ENCODE results near the gene CASP7. TPM values are rescaled to one million over a fixed set of nuclear protein-coding genes. Genes with fewer than 3 reads are reported as not detected.

Gene CASP7
- total RNA-seq = 100 to 1,000 TPM in 2 of 4 donors, 10 to 100 TPM in 2; 34.0 to 233 (median 101) TPM

DNA sequence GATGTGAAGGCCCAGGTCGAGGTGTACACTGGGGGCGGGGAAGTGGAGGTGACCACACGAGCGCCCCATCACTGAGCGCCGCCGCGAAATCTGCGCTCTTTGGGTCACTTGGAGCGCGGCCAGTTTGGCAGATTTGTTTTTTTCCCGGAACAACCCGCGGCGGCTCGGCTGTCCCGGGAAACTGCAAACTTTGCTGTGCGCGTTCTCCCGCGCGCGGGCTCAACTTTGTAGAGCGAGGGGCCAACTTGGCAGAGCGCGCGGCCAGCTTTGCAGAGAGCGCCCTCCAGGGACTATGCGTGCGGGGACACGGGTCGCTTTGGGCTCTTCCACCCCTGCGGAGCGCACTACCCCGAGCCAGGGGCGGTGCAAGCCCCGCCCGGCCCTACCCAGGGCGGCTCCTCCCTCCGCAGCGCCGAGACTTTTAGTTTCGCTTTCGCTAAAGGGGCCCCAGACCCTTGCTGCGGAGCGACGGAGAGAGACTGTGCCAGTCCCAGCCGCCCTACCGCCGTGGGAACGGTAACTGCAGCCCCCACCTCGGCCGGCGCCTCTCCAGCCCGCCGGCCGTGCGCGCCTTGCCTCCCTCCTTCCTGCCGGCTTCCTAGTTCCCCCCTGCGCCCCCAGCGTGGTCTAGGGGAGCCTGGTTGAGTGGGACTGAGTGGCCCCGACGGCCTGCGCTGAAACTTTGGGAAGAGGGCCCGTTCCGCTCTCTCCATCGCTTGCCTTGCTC, at the start of gene CASP7:
Gene CASP7 (plus strand): TSS at position 450 of the 727 bp plus-strand sequence. CDS start 17,582 bp downstream, outside the sequence.
- H3K27ac ChIP-seq = peak within 1 kb of the TSS; percentile 96 to 100 (median 98)
- peak within 1 kb of the TSS; percentile 77 to 95 (median 92) for H3K4me3 ChIP-seq
- H3K9me3 ChIP-seq = peaks cover 0 to 4% of the 10 kb centered on the region in 2 donors
- peaks cover 3 to 23% (median 15%) of the 10 kb centered on the region in 4 donors for H3K4me1 ChIP-seq
- in situ Hi-C loops (cut with MboI; ENCODE audit: low pct_ligation_motif_present in 1 of 4, low pct_unique_long_range_greater_than_20kb in 1 of 4, low sequenced_read_pairs in 3 of 4) = no loop called here
- peak; percentile 73 to 83 (median 82) for TF ChIP-seq POLR2AphosphoS5 (IDR thresholded peaks at IDR 0.05)
- peak; percentile 51 for TF ChIP-seq POLR2A (IDR thresholded peaks at IDR 0.05)
- TF ChIP-seq EP300 (IDR thresholded peaks at IDR 0.05; ENCODE audit: low read depth) = peak; percentile 2
- TF ChIP-seq, protein P1, sequence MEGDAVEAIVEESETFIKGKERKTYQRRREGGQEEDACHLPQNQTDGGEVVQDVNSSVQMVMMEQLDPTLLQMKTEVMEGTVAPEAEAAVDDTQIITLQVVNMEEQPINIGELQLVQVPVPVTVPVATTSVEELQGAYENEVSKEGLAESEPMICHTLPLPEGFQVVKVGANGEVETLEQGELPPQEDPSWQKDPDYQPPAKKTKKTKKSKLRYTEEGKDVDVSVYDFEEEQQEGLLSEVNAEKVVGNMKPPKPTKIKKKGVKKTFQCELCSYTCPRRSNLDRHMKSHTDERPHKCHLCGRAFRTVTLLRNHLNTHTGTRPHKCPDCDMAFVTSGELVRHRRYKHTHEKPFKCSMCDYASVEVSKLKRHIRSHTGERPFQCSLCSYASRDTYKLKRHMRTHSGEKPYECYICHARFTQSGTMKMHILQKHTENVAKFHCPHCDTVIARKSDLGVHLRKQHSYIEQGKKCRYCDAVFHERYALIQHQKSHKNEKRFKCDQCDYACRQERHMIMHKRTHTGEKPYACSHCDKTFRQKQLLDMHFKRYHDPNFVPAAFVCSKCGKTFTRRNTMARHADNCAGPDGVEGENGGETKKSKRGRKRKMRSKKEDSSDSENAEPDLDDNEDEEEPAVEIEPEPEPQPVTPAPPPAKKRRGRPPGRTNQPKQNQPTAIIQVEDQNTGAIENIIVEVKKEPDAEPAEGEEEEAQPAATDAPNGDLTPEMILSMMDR (IDR thresholded peaks at IDR 0.05) = no peak
- intact Hi-C loops (cut with DNase I; ENCODE audit: low total_unique reads) = no loop called here
- peak; percentile 90 for DNase-seq
- H3K27me3 ChIP-seq = no peaks in the 10 kb centered on the region
- WGBS, 2 donors (ENCODE audit: low coverage in 1 of 2) = 0 to 1% methylated on average over 2 to 49 of the region's 68 CpGs
- H3K36me3 ChIP-seq = no peaks in the 10 kb centered on the region

DNA sequence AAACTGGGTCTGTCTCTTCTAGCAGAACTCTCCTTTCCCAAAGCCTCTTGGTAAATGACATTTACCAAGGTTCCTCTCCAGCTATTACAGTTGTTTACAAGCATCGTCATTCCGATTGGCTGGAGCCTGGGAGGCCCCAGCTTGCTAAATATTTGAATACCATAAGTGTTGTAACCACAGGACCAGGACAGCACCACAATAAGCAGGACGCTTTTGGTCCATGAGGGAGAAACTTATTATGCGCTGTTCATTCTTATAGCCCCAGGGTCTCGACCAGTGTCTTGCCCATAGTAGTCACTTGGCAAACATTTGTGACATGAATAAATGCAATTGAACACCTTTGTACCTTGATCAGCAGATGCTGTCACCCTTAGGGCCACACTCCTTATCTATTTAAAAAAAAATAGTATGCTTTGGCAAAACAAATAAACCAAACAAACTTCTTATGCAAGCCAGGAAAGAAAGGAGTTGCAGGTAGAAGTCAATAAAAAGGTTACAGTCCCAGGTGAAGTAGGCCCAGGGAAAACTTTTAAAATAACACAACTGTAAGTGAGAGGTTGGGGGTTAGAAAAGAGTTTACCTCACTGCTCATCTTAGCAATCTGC, 48.7 kb upstream of the CASP7 start:
- H3K4me3 ChIP-seq = no peak overlapping the region
- peaks cover 0 to 44% (median 19%) of the 10 kb centered on the region in 4 donors for H3K4me1 ChIP-seq
- WGBS, 2 donors (ENCODE audit: low coverage in 1 of 2) = 57 to 58% methylated on average over 2 to 5 of the region's 5 CpGs
- in situ Hi-C loops (cut with MboI; ENCODE audit: low pct_ligation_motif_present in 1 of 4, low pct_unique_long_range_greater_than_20kb in 1 of 4, low sequenced_read_pairs in 3 of 4) = no loop called here
- no peak overlapping the region for H3K27ac ChIP-seq
- intact Hi-C loops (cut with DNase I; ENCODE audit: low total_unique reads) = no loop called here
- TF ChIP-seq EP300 (IDR thresholded peaks at IDR 0.05; ENCODE audit: low read depth) = no peak
- no peak for TF ChIP-seq POLR2AphosphoS5 (IDR thresholded peaks at IDR 0.05)
- TF ChIP-seq POLR2A (IDR thresholded peaks at IDR 0.05) = no peak
- TF ChIP-seq, protein P1 (IDR thresholded peaks at IDR 0.05) = no peak
- H3K9me3 ChIP-seq = no peaks in the 10 kb centered on the region
- H3K27me3 ChIP-seq = no peaks in the 10 kb centered on the region
- no peak for DNase-seq
- no peaks in the 10 kb centered on the region for H3K36me3 ChIP-seq

DNA sequence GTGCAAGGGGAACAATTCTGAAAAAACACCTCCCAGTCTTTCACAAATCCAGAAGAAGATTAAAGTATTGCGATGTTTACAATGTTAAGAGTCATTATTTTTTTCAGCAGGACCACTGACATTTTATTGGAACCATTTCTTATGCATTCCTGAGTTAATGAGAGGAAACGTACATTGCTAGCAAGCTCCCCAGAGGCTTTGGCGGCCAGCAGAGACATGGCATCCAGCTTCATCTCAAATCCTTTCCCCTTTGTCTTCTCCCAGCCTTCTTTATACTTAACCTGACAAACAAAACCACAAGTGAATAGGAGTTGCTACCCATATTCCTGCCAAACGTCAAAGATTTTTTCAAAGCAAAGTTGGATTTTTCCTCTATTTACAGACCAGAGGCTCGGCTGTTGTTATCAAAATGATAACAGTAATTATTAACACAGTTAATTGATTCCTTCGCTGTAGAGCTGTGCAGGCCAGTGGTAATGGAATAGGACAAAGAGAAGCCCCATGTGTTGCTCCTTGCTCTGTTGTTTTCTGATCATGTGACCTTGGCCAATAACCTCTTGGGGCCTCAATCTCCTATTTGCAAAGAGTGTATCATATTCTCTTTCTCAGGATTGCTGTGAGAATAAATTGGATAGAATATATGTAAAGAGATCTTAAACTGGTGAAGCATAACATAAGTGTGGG, 47.9 kb upstream of the CASP7 start:
- H3K36me3 ChIP-seq = no peaks in the 10 kb centered on the region
- no peak overlapping the region for H3K27ac ChIP-seq
- H3K27me3 ChIP-seq = no peaks in the 10 kb centered on the region
- no peak overlapping the region for H3K4me3 ChIP-seq
- intact Hi-C loops (cut with DNase I; ENCODE audit: low total_unique reads) (no loop called here), in situ Hi-C loops (cut with MboI; ENCODE audit: low pct_ligation_motif_present in 1 of 4, low pct_unique_long_range_greater_than_20kb in 1 of 4, low sequenced_read_pairs in 3 of 4) (no loop called here)
- no peak for DNase-seq
- 70 to 74% methylated on average over 6 of the region's 6 CpGs for WGBS, 2 donors (ENCODE audit: low coverage in 1 of 2)
- H3K9me3 ChIP-seq = no peaks in the 10 kb centered on the region
- H3K4me1 ChIP-seq = peaks cover 0 to 39% (median 19%) of the 10 kb centered on the region in 4 donors
- TF ChIP-seq EP300 (IDR thresholded peaks at IDR 0.05; ENCODE audit: low read depth) (no peak), POLR2AphosphoS5 (IDR thresholded peaks at IDR 0.05) (no peak), POLR2A (IDR thresholded peaks at IDR 0.05) (no peak)

DNA sequence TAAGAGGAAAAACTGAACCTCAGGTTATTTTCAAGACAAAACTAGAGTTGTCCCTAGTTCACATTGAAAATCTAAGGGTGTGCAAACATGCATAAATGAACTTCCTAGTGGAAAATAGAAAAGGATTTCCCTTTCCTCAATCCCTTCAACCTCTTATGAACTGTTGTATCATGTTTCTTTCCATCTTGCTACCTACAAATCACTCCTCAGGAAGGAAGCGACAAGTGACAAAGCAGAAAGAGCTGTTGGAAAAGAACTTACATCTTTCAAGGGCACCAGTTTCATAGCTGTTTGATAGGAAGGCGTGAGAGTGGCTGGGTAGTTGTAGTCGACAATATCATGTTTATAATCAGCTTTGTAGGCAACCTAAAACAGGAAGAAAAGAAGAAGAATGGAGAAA, 39.7 kb upstream of the CASP7 start:
- intact Hi-C loops (cut with DNase I; ENCODE audit: low total_unique reads) = no loop called here
- 84 to 100% methylated on average over 1 to 3 of the region's 3 CpGs for WGBS, 2 donors (ENCODE audit: low coverage in 1 of 2)

More for the DNA sequence above, 39.7 kb upstream of the CASP7 start:
- peaks cover 0 to 20% (median 5%) of the 10 kb centered on the region in 4 donors for H3K4me1 ChIP-seq
- H3K4me3 ChIP-seq = no peak overlapping the region
- in situ Hi-C loops (cut with MboI; ENCODE audit: low pct_ligation_motif_present in 1 of 4, low pct_unique_long_range_greater_than_20kb in 1 of 4, low sequenced_read_pairs in 3 of 4) = no loop called here
- no peaks in the 10 kb centered on the region for H3K36me3 ChIP-seq
- no peak overlapping the region for H3K27ac ChIP-seq
- no peak for DNase-seq
- no peaks in the 10 kb centered on the region for H3K27me3 ChIP-seq
- H3K9me3 ChIP-seq = no peaks in the 10 kb centered on the region
- TF ChIP-seq POLR2A (IDR thresholded peaks at IDR 0.05) (no peak), POLR2AphosphoS5 (IDR thresholded peaks at IDR 0.05) (no peak), EP300 (IDR thresholded peaks at IDR 0.05; ENCODE audit: low read depth) (no peak)
- TF ChIP-seq, protein P1 (IDR thresholded peaks at IDR 0.05) = no peak
